Endothelial cell of umbilical vein (primary cell): Measurements from ENCODE around the gene MED14. TPM values are rescaled to one million over a fixed set of nuclear protein-coding genes. Genes with fewer than 3 reads are reported as not detected.

ENCODE experiments used
- BruUV-seq: library from RNA; stranded (reverse); fragments of 400-500 nt; replicated peaks from 2 replicates; lab custom pipeline; 2021; lab: Mats Ljungman, UMichigan
- CTCF ChIA-PET: fragments of 300-600, 350-600 bp; sonication (Branson Sonifier 250); formaldehyde crosslinking; loops from one replicate; lab custom pipeline; 2021; ENCODE audit warnings: antibody characterized with exemption, inconsistent platforms; lab: Charles Lee
- POLR2A ChIA-PET: fragments of 300-600, 350-600 bp; sonication (Branson Sonifier 250); formaldehyde crosslinking; loops from one replicate; lab custom pipeline; 2021; ENCODE audit warnings: antibody characterized with exemption, inconsistent platforms; lab: Charles Lee
- DNase-seq: peaks from one replicate; pipeline ENCODE4 v3.0.0-alpha.2; 2011; ENCODE audit warnings: low read depth, low spot score
- FAIRE-seq: peaks from 2 replicates; lab custom pipeline; 2011; peaks lifted over from hg19 to GRCh38; lab: Jason Lieb, UNC
- H2AFZ ChIP-seq: 2 replicates; pipeline ENCODE4 v1.6.0; 2012; ENCODE audit warnings: low read depth, low read length, control low read depth, inconsistent platforms
- H3K27ac ChIP-seq: 2 replicates; pipeline ENCODE4 v1.5.1; 2011; ENCODE audit warnings: low read depth, mild to moderate bottlenecking, control low read depth, low read length, moderate library complexity; ENCODE audit not compliant: insufficient read depth
- H3K27me3 ChIP-seq, 2 experiments: 2 replicates each; pipeline versions ENCODE4 v1.6.0 to v1.6.1; 2011; ENCODE audit warnings: low read length in 2 of 2, mixed read lengths in 1 of 2; ENCODE audit not compliant: control insufficient read depth in 2 of 2, insufficient read depth in 2 of 2
- H3K36me3 ChIP-seq, 2 experiments: 2 replicates in 1 of 2; 3 replicates in 1 of 2; pipeline ENCODE4 v1.5.1; 2011; ENCODE audit warnings: low read length in 2 of 2, mild to moderate bottlenecking in 1 of 2, moderate library complexity in 1 of 2; ENCODE audit not compliant: control insufficient read depth in 2 of 2, insufficient read depth in 2 of 2; ENCODE audit errors: extremely low read depth in 1 of 2
- H3K4me1 ChIP-seq: 3 replicates; pipeline ENCODE4 v1.5.1; 2011; ENCODE audit warnings: mild to moderate bottlenecking, low read length; ENCODE audit not compliant: control insufficient read depth, insufficient read depth; ENCODE audit errors: extremely low read depth
- H3K4me2 ChIP-seq: 2 replicates; pipeline ENCODE4 v1.6.1; 2011; ENCODE audit warnings: low read length, control low read depth, mixed read lengths; ENCODE audit not compliant: insufficient read depth
- H3K4me3 ChIP-seq, 3 experiments: fragments of 200-600 bp in 1 of 3; sonication (generic), shearing (Covaris generic) in 1 of 3; replicated peaks in 1 of 3; 2 replicates each; pipeline ENCODE4 v1.5.1; 2011 to 2016; ENCODE audit warnings: control low read depth in 3 of 3, low read length in 3 of 3, mild to moderate bottlenecking in 2 of 3, inconsistent platforms in 1 of 3, low read depth in 1 of 3, moderate library complexity in 1 of 3; ENCODE audit not compliant: insufficient read depth in 1 of 3
- H3K79me2 ChIP-seq: 2 replicates; pipeline ENCODE4 v1.6.0; 2012; ENCODE audit warnings: low read length, inconsistent platforms; ENCODE audit not compliant: control insufficient read depth, insufficient read depth
- H3K9ac ChIP-seq: replicated peaks from 2 replicates; pipeline ENCODE3; 2011; ENCODE audit warnings: low read length, control low read depth; ENCODE audit not compliant: insufficient read depth; ENCODE audit errors: extremely low read depth
- H3K9me1 ChIP-seq: replicated peaks from 3 replicates; pipeline ENCODE4 v1.6.0; 2011; ENCODE audit warnings: mild to moderate bottlenecking, low read length; ENCODE audit not compliant: control insufficient read depth, insufficient read depth; ENCODE audit errors: extremely low read depth
- H3K9me3 ChIP-seq: replicated peaks from 2 replicates; pipeline ENCODE4 v1.5.1; 2012; ENCODE audit warnings: low read length, inconsistent platforms; ENCODE audit not compliant: control insufficient read depth, insufficient read depth
- H4K20me1 ChIP-seq: replicated peaks from 2 replicates; pipeline ENCODE3; 2011; ENCODE audit warnings: mild to moderate bottlenecking, low read length; ENCODE audit not compliant: control insufficient read depth, insufficient read depth; ENCODE audit errors: extremely low read depth
- EZH2 ChIP-seq: IDR thresholded peaks from 2 replicates; pipeline ENCODE4 v1.6.1; 2012; ENCODE audit warnings: borderline replicate concordance, low read depth, mild to moderate bottlenecking, moderate library complexity, low read length, inconsistent platforms; ENCODE audit not compliant: severe bottlenecking
- FOS ChIP-seq: IDR thresholded peaks from 2 replicates; pipeline ENCODE4 v1.6.1; 2011; ENCODE audit warnings: mild to moderate bottlenecking, low read length, moderate library complexity, borderline replicate concordance; ENCODE audit not compliant: insufficient read depth
- GATA2 ChIP-seq: IDR thresholded peaks from 2 replicates; pipeline ENCODE4 v1.7.0; 2011; ENCODE audit warnings: low read depth, mild to moderate bottlenecking, moderate library complexity, mixed read lengths, low read length; ENCODE audit not compliant: insufficient read length, insufficient read depth
- JUN ChIP-seq: IDR thresholded peaks from 2 replicates; pipeline ENCODE4 v1.6.1; 2011; ENCODE audit warnings: borderline replicate concordance, low read depth; ENCODE audit not compliant: insufficient read length, insufficient read depth
- MYC ChIP-seq: IDR thresholded peaks from one replicate; pipeline ENCODE4 v1.6.1; 2011; ENCODE audit warnings: mild to moderate bottlenecking, low read depth, low read length
- POLR2A ChIP-seq: IDR thresholded peaks from 2 replicates; pipeline ENCODE4 v1.6.1; 2012; ENCODE audit warnings: low read depth, mild to moderate bottlenecking, control low read depth, low read length
- POLR2AphosphoS5 ChIP-seq: IDR thresholded peaks from 2 replicates; pipeline ENCODE4 v1.6.1; 2012; ENCODE audit warnings: low read depth, mild to moderate bottlenecking, control low read depth, low read length, moderate library complexity; ENCODE audit not compliant: insufficient read depth
- dilution Hi-C: fragments of 300-500 bp; cut with MboI; formaldehyde crosslinking; loops from one replicate; pipeline ENCODE4 v1.15.0; 2019; ENCODE audit warnings: low sequenced_read_pairs; ENCODE audit not compliant: extremely low pct_ligation_motif_present
- intact Hi-C: fragments of 100-400 bp; cut with micrococcal nuclease; formaldehyde crosslinking; loops from one replicate; pipeline ENCODE4 v1.10.0; 2022
- polyA plus RNA-seq, 4 experiments: library from polyadenylated mRNA; depleted of rRNA in 3 of 4; stranded (reverse) in 3 of 4; unstranded in 1 of 4; fragments of >200 nt; gene quantifications; 2 replicates each; pipeline versions ENCODE4 v1.2.1 to v1.2.3, GENCODE V29; 2011 to 2012; ENCODE audit warnings: missing spikeins in 1 of 4
- total RNA-seq: library from RNA; stranded (reverse); gene quantifications from 2 replicates; pipeline ENCODE4 v1.2.3, GENCODE V29; 2021
- TF ChIP-seq, protein P1 (sequence below): IDR thresholded peaks from 2 replicates; pipeline ENCODE4 v1.6.1; 2011; ENCODE audit not compliant: insufficient read depth, insufficient read length
- TF ChIP-seq, protein P2 (sequence below), 2 donors: IDR thresholded peaks; 1 replicate in 1 of 2; 2 replicates in 1 of 2; pipeline ENCODE4 v1.5.1; 2011; ENCODE audit warnings: low read length in 2 of 2, mild to moderate bottlenecking in 2 of 2, moderate library complexity in 2 of 2, control low read depth in 1 of 2, inconsistent platforms in 1 of 2, low read depth in 1 of 2; ENCODE audit not compliant: insufficient read depth in 1 of 2; ENCODE audit errors: extremely low read depth in 1 of 2

The MED14 gene
- total and polyA plus RNA-seq, 2 donors (not counting 3 experiments of a cell fraction or from before 2014, with no cell fraction given): 25.6 to 55.8 TPM

DNA sequence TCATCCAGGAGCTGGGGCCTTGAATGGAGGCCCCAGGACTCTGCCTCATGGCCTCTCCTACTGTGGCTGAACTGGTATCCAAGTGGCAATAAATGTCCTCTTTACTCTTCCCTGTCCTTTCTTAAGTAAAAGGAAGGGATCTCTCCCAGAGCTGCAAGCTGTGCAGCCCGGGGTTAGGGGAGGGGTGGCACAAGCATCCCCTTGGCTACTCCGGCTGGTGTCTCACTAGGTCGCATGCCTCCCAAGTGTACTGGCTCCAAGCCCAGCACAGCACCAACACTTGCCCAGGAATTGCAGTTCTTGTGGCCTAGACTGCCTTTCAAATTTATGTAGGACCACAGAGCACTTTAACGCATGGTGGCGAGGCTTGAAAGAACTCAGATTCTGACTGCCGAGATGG lies 44.7 kb upstream of the MED14 start:
- H3K79me2 ChIP-seq: no peaks in the 10 kb centered on the region
- dilution Hi-C loops (no loop called here), intact Hi-C loops (no loop called here)
- TF ChIP-seq MYC (no peak), EZH2 (no peak), JUN (no peak), POLR2AphosphoS5 (no peak), POLR2A (no peak), GATA2 (no peak), FOS (no peak)
- TF ChIP-seq, protein P1, sequence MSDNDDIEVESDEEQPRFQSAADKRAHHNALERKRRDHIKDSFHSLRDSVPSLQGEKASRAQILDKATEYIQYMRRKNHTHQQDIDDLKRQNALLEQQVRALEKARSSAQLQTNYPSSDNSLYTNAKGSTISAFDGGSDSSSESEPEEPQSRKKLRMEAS: no peak
- TF ChIP-seq, protein P2, sequence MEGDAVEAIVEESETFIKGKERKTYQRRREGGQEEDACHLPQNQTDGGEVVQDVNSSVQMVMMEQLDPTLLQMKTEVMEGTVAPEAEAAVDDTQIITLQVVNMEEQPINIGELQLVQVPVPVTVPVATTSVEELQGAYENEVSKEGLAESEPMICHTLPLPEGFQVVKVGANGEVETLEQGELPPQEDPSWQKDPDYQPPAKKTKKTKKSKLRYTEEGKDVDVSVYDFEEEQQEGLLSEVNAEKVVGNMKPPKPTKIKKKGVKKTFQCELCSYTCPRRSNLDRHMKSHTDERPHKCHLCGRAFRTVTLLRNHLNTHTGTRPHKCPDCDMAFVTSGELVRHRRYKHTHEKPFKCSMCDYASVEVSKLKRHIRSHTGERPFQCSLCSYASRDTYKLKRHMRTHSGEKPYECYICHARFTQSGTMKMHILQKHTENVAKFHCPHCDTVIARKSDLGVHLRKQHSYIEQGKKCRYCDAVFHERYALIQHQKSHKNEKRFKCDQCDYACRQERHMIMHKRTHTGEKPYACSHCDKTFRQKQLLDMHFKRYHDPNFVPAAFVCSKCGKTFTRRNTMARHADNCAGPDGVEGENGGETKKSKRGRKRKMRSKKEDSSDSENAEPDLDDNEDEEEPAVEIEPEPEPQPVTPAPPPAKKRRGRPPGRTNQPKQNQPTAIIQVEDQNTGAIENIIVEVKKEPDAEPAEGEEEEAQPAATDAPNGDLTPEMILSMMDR (IDR thresholded peaks at IDR 0.05; ENCODE audit: extremely low read depth in 1 of 2, insufficient read depth in 1 of 2, low read depth in 1 of 2, low read length in 2 of 2): no peak
- H3K4me3 ChIP-seq: no peak overlapping the region
- no peaks in the 10 kb centered on the region for H3K27me3 ChIP-seq
- no peak for FAIRE-seq
- no peak overlapping the region for H3K9ac ChIP-seq
- no peaks in the 10 kb centered on the region for H3K36me3 ChIP-seq
- DNase-seq: no peak
- H2AFZ ChIP-seq: no peak overlapping the region
- no peaks in the 10 kb centered on the region for H3K9me1 ChIP-seq
- peaks cover 15% of the 10 kb centered on the region for H3K4me1 ChIP-seq
- POLR2A ChIA-PET: no interaction called here
- no peak overlapping the region for H3K4me2 ChIP-seq
- H4K20me1 ChIP-seq: no peaks in the 10 kb centered on the region
- no peak overlapping the region for H3K27ac ChIP-seq
- BruUV-seq: no TSS peak
- H3K9me3 ChIP-seq: no peaks in the 10 kb centered on the region
- CTCF ChIA-PET: interaction anchor here (0.6 kb wide), 1 partner anchor 8 kb away, joined by 3 read pairs; no protein-coding TSS in a partner anchor
